HG03354 (cell line): ENCODE data around the gene FTO.

ENCODE experiments used
- ATAC-seq: cut with Tn5 transposase; IDR thresholded peaks from one replicate; pipeline ENCODE4 v1.9.1; 2021; ENCODE audit warnings: mild to moderate bottlenecking; ENCODE audit not compliant: unreplicated experiment, poor library complexity, severe bottlenecking

FTO gene

GRCh38 chr16:53913099-53913870, 209.3 kb downstream of the FTO start:
- ATAC-seq, result no peak

GRCh38 chr16:53913920-53914319, 210.0 kb downstream of the FTO start:
- ATAC-seq, result no peak

- no peak for ATAC-seq
These were observed 210.8 kb downstream of the FTO start for GRCh38 chr16:53914736-53915135.

- no peak for ATAC-seq
These were observed 211.7 kb downstream of the FTO start for GRCh38 chr16:53915452-53916160.

GRCh38 chr16:53920988-53921387, 217.0 kb downstream of the FTO start:
- no peak for ATAC-seq

- no peak for ATAC-seq
These were observed 218.3 kb downstream of the FTO start for GRCh38 chr16:53922067-53922806.

- no peak for ATAC-seq
These were observed 219.0 kb downstream of the FTO start for GRCh38 chr16:53922807-53923571.

GRCh38 chr16:53924331-53925106, 220.6 kb downstream of the FTO start:
- ATAC-seq, result no peak

GRCh38 chr16:53925107-53925410, 221.1 kb downstream of the FTO start:
- no peak for ATAC-seq

- ATAC-seq, result no peak
These were observed 221.6 kb downstream of the FTO start for GRCh38 chr16:53925526-53925925.

GRCh38 chr16:53926209-53926608, 222.3 kb downstream of the FTO start:
- no peak for ATAC-seq

- no peak for ATAC-seq
These were observed 229.0 kb downstream of the FTO start for GRCh38 chr16:53932975-53933374.

- ATAC-seq, result no peak
These were observed 229.5 kb downstream of the FTO start for GRCh38 chr16:53933407-53933806.

GRCh38 chr16:53936052-53936451, 232.1 kb downstream of the FTO start:
- ATAC-seq, result no peak

- ATAC-seq, result no peak
These were observed 232.6 kb downstream of the FTO start for GRCh38 chr16:53936529-53936928.

- no peak for ATAC-seq
These were observed 233.4 kb downstream of the FTO start for GRCh38 chr16:53937161-53937880.

GRCh38 chr16:53944025-53944424, 240.1 kb downstream of the FTO start:
- ATAC-seq, result no peak

- no peak for ATAC-seq
These were observed 242.0 kb downstream of the FTO start for GRCh38 chr16:53945996-53946395.
